HepG2 (cell line): ENCODE measurements around the gene TAF6. TPM values are rescaled to one million over a fixed set of nuclear protein-coding genes. Genes with fewer than 3 reads are reported as not detected.

Source experiments
- ATAC-seq: fragments of 200-7000 bp; cut with Tn5 transposase; 3 replicates; pipeline ENCODE4 v1.9.1; 2020; ENCODE audit warnings: mild to moderate bottlenecking, moderate library complexity
- BruUV-seq: library from RNA; stranded (reverse); fragments of 400-500 nt; replicated peaks from 2 replicates; lab custom pipeline; 2021; lab: Mats Ljungman, UMichigan
- CTCF ChIA-PET: fragments of 300-600 bp; formaldehyde crosslinking; extraction: SDS; loops from one replicate; lab custom pipeline; 2021; ENCODE audit warnings: low total read pairs, inconsistent platforms, low intra/inter-chr PET ratio; lab: Yijun Ruan, JAX
- POLR2A ChIA-PET: fragments of 350-600 bp; sonication (Branson Sonifier 250); formaldehyde crosslinking; loops from one replicate; lab custom pipeline; 2020; ENCODE audit warnings: antibody characterized with exemption, inconsistent platforms; lab: Yijun Ruan, JAX
- DNase-seq: peaks from one replicate; pipeline ENCODE4 v3.0.0-alpha.2; 2015; ENCODE audit warnings: low spot score
- FAIRE-seq: peaks from 3 replicates; lab custom pipeline; 2011; peaks lifted over from hg19 to GRCh38; lab: Jason Lieb, UNC
- H2AFZ ChIP-seq: one replicate; pipeline ENCODE4 v1.6.1; 2011; ENCODE audit warnings: low read length, inconsistent platforms
- H3K27ac ChIP-seq: fragments of 300-600 bp; 3 replicates; pipeline ENCODE4 v1.8.0; 2011; ENCODE audit warnings: mixed run types, mild to moderate bottlenecking, mixed read lengths, low read length, inconsistent platforms; ENCODE audit not compliant: insufficient read depth; ENCODE audit errors: extremely low read length
- H3K27me3 ChIP-seq, 2 experiments: fragments of 200-600 bp in 1 of 2; 2 replicates in 1 of 2; 3 replicates in 1 of 2; pipeline versions ENCODE4 v1.6.0 to v1.8.0; 2011; ENCODE audit warnings: low read length in 2 of 2, mild to moderate bottlenecking in 2 of 2, moderate library complexity in 2 of 2, inconsistent platforms in 1 of 2; ENCODE audit not compliant: insufficient read depth in 2 of 2, control insufficient read depth in 1 of 2
- H3K36me3 ChIP-seq, 2 experiments: fragments of 200-600 bp in 1 of 2; replicated peaks in 1 of 2; 2 replicates in 1 of 2; 3 replicates in 1 of 2; pipeline versions ENCODE4 v1.5.1 to v1.8.0; 2011; ENCODE audit warnings: low read length in 2 of 2, inconsistent platforms in 1 of 2; ENCODE audit not compliant: insufficient read depth in 2 of 2, control insufficient read depth in 1 of 2
- H3K4me1 ChIP-seq: 2 replicates; pipeline ENCODE4 v1.5.1; 2012; ENCODE audit warnings: low read length, inconsistent platforms; ENCODE audit not compliant: insufficient read depth
- H3K4me2 ChIP-seq: 2 replicates; pipeline ENCODE4 v1.6.0; 2011; ENCODE audit warnings: low read depth, low read length, inconsistent platforms
- H3K4me3 ChIP-seq, 3 experiments: fragments of 200-600 bp in 1 of 3; sonication (generic), shearing (Covaris generic) in 1 of 3; replicated peaks in 1 of 3; 2 replicates each; pipeline ENCODE4 v1.5.1; 2011 to 2016; ENCODE audit warnings: low read length in 3 of 3, inconsistent platforms in 2 of 3, low read depth in 2 of 3, mild to moderate bottlenecking in 2 of 3, control low read depth in 1 of 3, mixed read lengths in 1 of 3; ENCODE audit not compliant: insufficient read depth in 1 of 3
- H3K79me2 ChIP-seq: one replicate; pipeline ENCODE4 v1.6.1; 2011; ENCODE audit warnings: low read length, inconsistent platforms; ENCODE audit not compliant: insufficient read depth
- H3K9ac ChIP-seq: 2 replicates; pipeline ENCODE4 v1.6.0; 2011; ENCODE audit warnings: mild to moderate bottlenecking, low read depth, low read length, inconsistent platforms; ENCODE audit not compliant: insufficient read depth
- H3K9me3 ChIP-seq: 2 replicates; pipeline ENCODE4 v1.5.1; 2012; ENCODE audit warnings: mild to moderate bottlenecking, low read length
- H4K20me1 ChIP-seq: 2 replicates; pipeline ENCODE4 v1.6.0; 2011; ENCODE audit warnings: inconsistent platforms, mild to moderate bottlenecking, low read length, moderate library complexity; ENCODE audit not compliant: insufficient read depth
- ARID2 ChIP-seq: sonication (generic); formaldehyde crosslinking; IDR thresholded peaks from 2 replicates; pipeline ENCODE4 v1.8.1; 2022; ENCODE audit warnings: mild to moderate bottlenecking, missing genetic modification reagents, borderline replicate concordance
- BCL6 ChIP-seq: IDR thresholded peaks from 2 replicates; pipeline ENCODE4 v1.6.1; 2016; ENCODE audit warnings: missing genetic modification reagents, missing compliant biosample characterization
- RBM22 ChIP-seq: fragments of 200-400 bp; formaldehyde crosslinking; optimal IDR thresholded peaks from 2 replicates; pipeline ENCODE3; 2017; ENCODE audit warnings: mild to moderate bottlenecking, low read length, moderate library complexity
- ZFX ChIP-seq: sonication (generic); formaldehyde crosslinking; IDR thresholded peaks from 2 replicates; pipeline ENCODE4 v1.4.0; 2020; ENCODE audit warnings: mild to moderate bottlenecking, low read depth, missing genetic modification reagents, moderate library complexity
- ZNF34 ChIP-seq: sonication (generic); formaldehyde crosslinking; IDR thresholded peaks from 2 replicates; pipeline ENCODE4 v1.4.0; 2020; ENCODE audit warnings: mild to moderate bottlenecking, missing genetic modification reagents, borderline replicate concordance
- ZNF432 ChIP-seq: sonication (generic); formaldehyde crosslinking; IDR thresholded peaks from 2 replicates; pipeline ENCODE4 v1.5.0; 2020; ENCODE audit warnings: missing genetic modification reagents, mild to moderate bottlenecking, borderline replicate concordance
- ZNF547 ChIP-seq: sonication (generic); formaldehyde crosslinking; IDR thresholded peaks from 2 replicates; pipeline ENCODE4 v1.5.1; 2020; ENCODE audit warnings: mild to moderate bottlenecking, missing genetic modification reagents
- WGBS: methylation state at CpG from one replicate; pipeline ENCODE4 v1.1.6; 2017; ENCODE audit warnings: low lambda C conversion rate; 5-methylcytosine and 5-hydroxymethylcytosine counted together
- in situ Hi-C: cut with HindIII; loops from 2 replicates; pipeline ENCODE4 v1.10.0; 2017; ENCODE audit warnings: low pct_unique_long_range_greater_than_20kb; ENCODE audit not compliant: extremely low pct_ligation_motif_present
- intact Hi-C: fragments of 100-400 bp; cut with micrococcal nuclease; formaldehyde crosslinking; loops from one replicate; pipeline ENCODE4 v1.10.0; 2022; ENCODE audit not compliant: unreplicated experiment
- polyA plus RNA-seq, 8 experiments: library from polyadenylated mRNA; depleted of rRNA in 3 of 8; stranded (reverse) in 7 of 8; unstranded in 1 of 8; fragments of >200 nt; fragmentation: Illumina TruSeq in 4 of 8; extraction: Trizol in 4 of 8; gene quantifications; 2 replicates each; pipeline versions ENCODE4 v1.2.1 to v1.2.3, GENCODE V29; 2011 to 2016; ENCODE audit warnings: low read depth in 4 of 8, missing spikeins in 1 of 8, mixed read lengths in 1 of 8; ENCODE audit not compliant: insufficient read depth in 1 of 8
- total RNA-seq, 5 experiments: library from RNA; depleted of rRNA; stranded (reverse); fragments of >200 nt; fragmentation: Illumina TruSeq; extraction: Trizol; gene quantifications; 2 replicates each; pipeline ENCODE4 v1.2.3, GENCODE V29; 2016; ENCODE audit warnings: low read depth in 1 of 5
- TF ChIP-seq, protein P1 (sequence below): sonication (generic); formaldehyde crosslinking; IDR thresholded peaks from 2 replicates; pipeline ENCODE4 v1.5.0; 2020; ENCODE audit warnings: mild to moderate bottlenecking, low read depth, missing genetic modification reagents, borderline replicate concordance
- TF ChIP-seq, protein P2 (sequence below): sonication (generic); formaldehyde crosslinking; IDR thresholded peaks from 2 replicates; pipeline ENCODE4 v1.4.0; 2020; ENCODE audit warnings: mild to moderate bottlenecking, missing genetic modification reagents
- TF ChIP-seq, protein P3 (sequence below): IDR thresholded peaks from 2 replicates; pipeline ENCODE4 v1.6.1; 2016; ENCODE audit warnings: control low read depth
- TF ChIP-seq, protein P4 (sequence below): sonication (generic); formaldehyde crosslinking; conservative IDR thresholded peaks from 2 replicates; pipeline ENCODE4 v1.4.0; 2020; ENCODE audit warnings: mild to moderate bottlenecking, missing genetic modification reagents, moderate library complexity

TAF6 gene
- total and polyA plus RNA-seq, 2 of the 13 experiments (the other 11 are each of a cell fraction or from before 2014, with no cell fraction given) = 12.9 to 18.8 TPM

DNA sequence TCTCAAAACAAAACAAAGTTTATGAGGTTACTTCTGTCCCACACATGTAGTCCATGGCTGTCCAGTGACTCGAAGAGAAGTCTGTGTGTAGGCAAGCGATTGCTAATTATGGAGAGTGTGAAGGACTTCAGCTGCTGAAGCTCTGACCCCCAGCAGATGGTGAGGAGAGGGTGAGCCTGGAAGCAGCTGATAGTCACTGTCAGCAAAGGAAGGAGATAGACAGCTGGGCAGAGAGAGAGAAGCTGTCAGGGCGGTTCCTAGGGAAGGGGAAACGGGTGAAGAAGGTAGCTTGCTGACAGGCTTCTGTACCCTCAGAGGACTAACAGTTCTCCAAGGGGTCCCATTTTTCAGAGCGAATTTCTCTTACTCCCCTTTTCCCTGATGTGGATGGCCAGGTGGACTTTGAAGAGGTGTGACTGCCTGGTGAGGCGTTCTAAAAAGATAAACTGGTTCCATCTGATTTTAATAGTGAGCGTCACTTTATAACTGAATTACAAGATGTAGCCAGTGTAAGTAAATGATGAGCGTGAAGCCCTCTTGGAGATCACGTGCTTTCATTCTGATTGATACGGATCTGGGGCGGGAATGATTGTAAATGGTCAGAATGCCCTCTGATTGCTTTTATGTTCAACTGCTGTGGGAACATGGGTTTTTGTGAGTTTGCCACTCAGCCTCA lies 57.5 kb downstream of the TAF6 start:
- Histone ChIP-seq H3K4me2 (no peak overlapping the region), H3K9ac (no peak overlapping the region), H3K4me3 (no peak overlapping the region), H3K4me1 (peaks cover 14% of the 10 kb centered on the region), H3K9me3 (no peaks in the 10 kb centered on the region), H3K36me3 (peaks cover 11 to 47% of the 10 kb centered on the region in 2 experiments), H2AFZ (no peak overlapping the region), H4K20me1 (no peaks in the 10 kb centered on the region), H3K79me2 (no peaks in the 10 kb centered on the region), H3K27me3 (no peaks in the 10 kb centered on the region; a peak in 1 of 5 replicates), H3K27ac (no peak overlapping the region)
- in situ Hi-C loops (no loop called here), intact Hi-C loops (no loop called here)
- CTCF ChIA-PET = no interaction called here
- FAIRE-seq (no peak), ATAC-seq (no peak; the same call in 2 of the 3 replicates), DNase-seq (no peak)
- TF ChIP-seq, protein P1, sequence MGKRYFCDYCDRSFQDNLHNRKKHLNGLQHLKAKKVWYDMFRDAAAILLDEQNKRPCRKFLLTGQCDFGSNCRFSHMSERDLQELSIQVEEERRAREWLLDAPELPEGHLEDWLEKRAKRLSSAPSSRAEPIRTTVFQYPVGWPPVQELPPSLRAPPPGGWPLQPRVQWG (CRISPR knock-in tag) = no peak
- TF ChIP-seq RBM22 = peak; percentile 58
- WGBS = 94% methylated on average over 11 of the region's 11 CpGs
- BruUV-seq = no TSS peak
- POLR2A ChIA-PET = interaction anchor here (1.0 to 1.3 kb wide), 2 partner anchors 29 to 46 kb away, joined by 4 read pairs; partner anchors contain the start of gene ZKSCAN1

DNA sequence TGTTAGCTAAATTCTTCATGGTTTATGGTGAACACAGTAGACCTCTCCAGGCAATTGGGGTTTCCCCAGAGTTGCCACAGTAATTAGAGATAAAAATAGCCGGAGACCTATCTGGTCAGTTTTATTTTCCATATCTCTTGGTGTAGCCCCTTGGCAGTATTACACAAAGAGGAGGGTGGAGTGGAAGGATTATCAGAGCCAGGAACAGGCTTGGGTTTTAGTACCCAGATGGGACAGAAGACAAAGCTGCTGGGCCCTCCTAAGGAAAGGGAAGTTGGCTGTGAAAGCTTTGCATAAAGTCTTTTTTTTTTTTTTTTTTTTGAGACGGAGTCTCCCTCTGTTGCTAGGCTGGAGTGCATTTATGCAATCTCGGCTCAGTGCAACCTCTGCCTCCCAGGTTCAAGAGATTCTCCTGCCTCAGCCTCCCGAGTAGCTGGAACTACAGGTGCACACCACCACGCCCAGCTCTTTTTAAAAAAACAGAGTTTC lies 59.9 kb downstream of the TAF6 start:
- H3K79me2 ChIP-seq = no peaks in the 10 kb centered on the region
- H3K27ac ChIP-seq = no peak overlapping the region
- POLR2A ChIA-PET = no interaction called here
- FAIRE-seq (no peak), ATAC-seq (no peak), DNase-seq (no peak)
- 99% methylated on average over 5 of the region's 5 CpGs for WGBS
- CTCF ChIA-PET = no interaction called here
- intact Hi-C loops = no loop called here
- no peak overlapping the region for H3K4me3 ChIP-seq
- H3K27me3 ChIP-seq = no peaks in the 10 kb centered on the region; a peak in 1 of 5 replicates
- BruUV-seq = no TSS peak
- no peak overlapping the region for H2AFZ ChIP-seq
- in situ Hi-C loops = loop anchor here (10.0 kb wide), 1 partner anchor 144 kb away; the partner anchor contains the start of gene TRIM4
- no peaks in the 10 kb centered on the region for H4K20me1 ChIP-seq
- no peaks in the 10 kb centered on the region for H3K4me1 ChIP-seq
- H3K9ac ChIP-seq = no peak overlapping the region
- peaks cover 10 to 43% of the 10 kb centered on the region in 2 experiments for H3K36me3 ChIP-seq
- H3K4me2 ChIP-seq = no peak overlapping the region
- H3K9me3 ChIP-seq = no peaks in the 10 kb centered on the region
- TF ChIP-seq ZNF432 (CRISPR knock-in tag) (no peak), ARID2 (CRISPR knock-in tag) (no peak), ZFX (CRISPR knock-in tag) (no peak), ZNF34 (CRISPR knock-in tag) (no peak), ZNF547 (no peak), BCL6 (CRISPR knock-in tag) (no peak)
- TF ChIP-seq, protein P2, sequence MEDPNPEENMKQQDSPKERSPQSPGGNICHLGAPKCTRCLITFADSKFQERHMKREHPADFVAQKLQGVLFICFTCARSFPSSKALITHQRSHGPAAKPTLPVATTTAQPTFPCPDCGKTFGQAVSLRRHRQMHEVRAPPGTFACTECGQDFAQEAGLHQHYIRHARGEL = no peak
- TF ChIP-seq, protein P3, sequence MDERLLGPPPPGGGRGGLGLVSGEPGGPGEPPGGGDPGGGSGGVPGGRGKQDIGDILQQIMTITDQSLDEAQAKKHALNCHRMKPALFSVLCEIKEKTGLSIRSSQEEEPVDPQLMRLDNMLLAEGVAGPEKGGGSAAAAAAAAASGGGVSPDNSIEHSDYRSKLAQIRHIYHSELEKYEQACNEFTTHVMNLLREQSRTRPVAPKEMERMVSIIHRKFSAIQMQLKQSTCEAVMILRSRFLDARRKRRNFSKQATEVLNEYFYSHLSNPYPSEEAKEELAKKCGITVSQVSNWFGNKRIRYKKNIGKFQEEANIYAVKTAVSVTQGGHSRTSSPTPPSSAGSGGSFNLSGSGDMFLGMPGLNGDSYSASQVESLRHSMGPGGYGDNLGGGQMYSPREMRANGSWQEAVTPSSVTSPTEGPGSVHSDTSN (CRISPR knock-in tag) = no peak
- TF ChIP-seq, protein P4, sequence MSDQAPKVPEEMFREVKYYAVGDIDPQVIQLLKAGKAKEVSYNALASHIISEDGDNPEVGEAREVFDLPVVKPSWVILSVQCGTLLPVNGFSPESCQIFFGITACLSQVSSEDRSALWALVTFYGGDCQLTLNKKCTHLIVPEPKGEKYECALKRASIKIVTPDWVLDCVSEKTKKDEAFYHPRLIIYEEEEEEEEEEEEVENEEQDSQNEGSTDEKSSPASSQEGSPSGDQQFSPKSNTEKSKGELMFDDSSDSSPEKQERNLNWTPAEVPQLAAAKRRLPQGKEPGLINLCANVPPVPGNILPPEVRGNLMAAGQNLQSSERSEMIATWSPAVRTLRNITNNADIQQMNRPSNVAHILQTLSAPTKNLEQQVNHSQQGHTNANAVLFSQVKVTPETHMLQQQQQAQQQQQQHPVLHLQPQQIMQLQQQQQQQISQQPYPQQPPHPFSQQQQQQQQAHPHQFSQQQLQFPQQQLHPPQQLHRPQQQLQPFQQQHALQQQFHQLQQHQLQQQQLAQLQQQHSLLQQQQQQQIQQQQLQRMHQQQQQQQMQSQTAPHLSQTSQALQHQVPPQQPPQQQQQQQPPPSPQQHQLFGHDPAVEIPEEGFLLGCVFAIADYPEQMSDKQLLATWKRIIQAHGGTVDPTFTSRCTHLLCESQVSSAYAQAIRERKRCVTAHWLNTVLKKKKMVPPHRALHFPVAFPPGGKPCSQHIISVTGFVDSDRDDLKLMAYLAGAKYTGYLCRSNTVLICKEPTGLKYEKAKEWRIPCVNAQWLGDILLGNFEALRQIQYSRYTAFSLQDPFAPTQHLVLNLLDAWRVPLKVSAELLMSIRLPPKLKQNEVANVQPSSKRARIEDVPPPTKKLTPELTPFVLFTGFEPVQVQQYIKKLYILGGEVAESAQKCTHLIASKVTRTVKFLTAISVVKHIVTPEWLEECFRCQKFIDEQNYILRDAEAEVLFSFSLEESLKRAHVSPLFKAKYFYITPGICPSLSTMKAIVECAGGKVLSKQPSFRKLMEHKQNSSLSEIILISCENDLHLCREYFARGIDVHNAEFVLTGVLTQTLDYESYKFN (CRISPR knock-in tag) = no peak
